GM18520 (cell line): ENCODE measurements around the gene P2RX2.

Source experiments
- ATAC-seq: cut with Tn5 transposase; IDR thresholded peaks from one replicate; pipeline ENCODE4 v1.9.1; 2021; ENCODE audit not compliant: unreplicated experiment

The P2RX2 gene

GRCh38 chr12:132635076-132635955 lies 16.7 kb downstream of the P2RX2 start:
- no peak for ATAC-seq

DNA sequence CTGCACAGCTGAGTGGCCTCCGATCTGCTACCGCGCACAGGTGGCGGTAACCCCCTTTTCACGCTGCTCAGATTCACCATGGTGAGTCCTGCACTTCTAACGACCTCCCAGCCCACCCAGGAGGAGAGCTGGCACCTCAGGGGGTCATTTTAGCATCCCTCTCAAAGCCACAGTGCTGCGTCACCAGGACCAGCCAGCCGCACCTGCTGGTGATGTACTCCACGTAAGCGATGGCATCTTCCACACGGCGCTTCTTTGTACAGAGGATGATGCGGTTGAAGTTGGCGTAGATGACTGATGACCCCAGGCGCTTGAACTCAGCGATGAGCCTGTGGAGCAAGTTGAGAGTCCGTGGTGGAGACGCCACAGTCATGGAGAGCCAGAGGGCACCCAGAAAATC lies 19.2 kb downstream of the P2RX2 start:
- no peak for ATAC-seq

GRCh38 chr12:132638541-132639408 lies 20.2 kb downstream of the P2RX2 start:
- ATAC-seq = no peak

DNA sequence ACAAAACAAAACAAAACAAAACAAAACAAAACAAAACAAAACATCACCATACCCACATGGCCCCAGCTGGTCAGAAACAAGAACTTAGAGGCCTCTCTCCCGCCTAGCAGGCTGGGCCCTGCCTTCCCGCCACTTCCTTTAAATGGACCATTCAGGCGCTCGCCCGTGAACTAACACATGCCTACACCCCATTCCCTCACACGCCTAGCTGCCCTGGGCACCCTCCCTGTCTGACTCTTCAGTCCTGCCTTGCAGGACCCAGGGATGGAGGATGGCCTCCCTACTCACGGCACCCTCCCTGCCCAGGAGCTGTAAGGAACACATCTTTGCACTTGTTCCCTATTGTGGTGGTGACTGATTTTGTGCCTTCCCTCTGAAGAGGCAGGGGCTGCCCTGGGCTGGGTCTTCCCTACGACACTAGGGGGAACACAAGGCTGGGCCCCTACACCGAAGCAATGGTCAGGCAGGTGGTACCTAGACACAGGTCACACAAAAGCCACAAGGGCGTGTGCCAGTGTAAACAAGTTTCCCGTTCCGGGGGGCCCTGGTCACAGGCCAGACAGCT lies 21.5 kb downstream of the P2RX2 start:
- ATAC-seq = no peak

GRCh38 chr12:132640936-132641335 lies 22.4 kb downstream of the P2RX2 start:
- no peak for ATAC-seq

DNA sequence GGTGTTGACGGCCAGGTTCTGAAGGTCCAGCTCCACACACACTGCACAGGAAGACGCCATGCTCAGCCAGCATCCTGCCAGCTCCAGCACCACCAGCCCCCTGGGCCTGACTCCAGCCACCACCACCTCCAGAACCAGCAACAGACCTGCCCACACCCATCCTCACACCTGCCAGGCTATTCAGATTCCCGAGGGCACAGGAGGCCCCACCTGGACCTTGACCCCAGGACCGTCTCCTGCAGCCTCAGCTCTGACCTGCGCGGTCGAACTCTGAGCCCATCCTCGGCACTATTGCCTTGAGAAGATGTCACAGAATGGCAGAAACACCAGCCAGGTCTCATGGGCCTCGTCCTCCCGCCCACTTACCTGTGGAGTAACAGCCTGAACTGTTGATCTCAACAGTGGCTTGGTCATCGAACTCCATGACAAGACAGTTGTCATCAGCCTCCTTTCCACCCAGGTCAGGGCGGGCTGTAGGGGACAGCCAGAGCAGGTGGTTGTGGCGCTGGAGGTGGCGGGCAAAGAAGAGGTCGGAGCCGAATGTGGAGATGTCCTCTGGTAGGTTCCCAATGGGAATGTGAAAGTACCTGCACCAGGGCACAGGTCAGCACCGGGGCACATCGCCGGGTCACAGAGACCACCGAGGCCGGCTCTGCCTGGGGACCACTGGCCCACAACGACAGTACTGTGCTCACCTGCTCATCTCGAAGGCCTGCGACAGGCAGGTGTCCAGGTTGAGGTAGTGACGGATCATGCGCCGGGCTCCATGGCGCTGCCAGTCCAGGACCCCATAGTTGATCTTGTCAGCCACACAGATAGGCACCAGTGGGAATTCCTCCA lies 23.5 kb downstream of the P2RX2 start:
- no peak for ATAC-seq

DNA sequence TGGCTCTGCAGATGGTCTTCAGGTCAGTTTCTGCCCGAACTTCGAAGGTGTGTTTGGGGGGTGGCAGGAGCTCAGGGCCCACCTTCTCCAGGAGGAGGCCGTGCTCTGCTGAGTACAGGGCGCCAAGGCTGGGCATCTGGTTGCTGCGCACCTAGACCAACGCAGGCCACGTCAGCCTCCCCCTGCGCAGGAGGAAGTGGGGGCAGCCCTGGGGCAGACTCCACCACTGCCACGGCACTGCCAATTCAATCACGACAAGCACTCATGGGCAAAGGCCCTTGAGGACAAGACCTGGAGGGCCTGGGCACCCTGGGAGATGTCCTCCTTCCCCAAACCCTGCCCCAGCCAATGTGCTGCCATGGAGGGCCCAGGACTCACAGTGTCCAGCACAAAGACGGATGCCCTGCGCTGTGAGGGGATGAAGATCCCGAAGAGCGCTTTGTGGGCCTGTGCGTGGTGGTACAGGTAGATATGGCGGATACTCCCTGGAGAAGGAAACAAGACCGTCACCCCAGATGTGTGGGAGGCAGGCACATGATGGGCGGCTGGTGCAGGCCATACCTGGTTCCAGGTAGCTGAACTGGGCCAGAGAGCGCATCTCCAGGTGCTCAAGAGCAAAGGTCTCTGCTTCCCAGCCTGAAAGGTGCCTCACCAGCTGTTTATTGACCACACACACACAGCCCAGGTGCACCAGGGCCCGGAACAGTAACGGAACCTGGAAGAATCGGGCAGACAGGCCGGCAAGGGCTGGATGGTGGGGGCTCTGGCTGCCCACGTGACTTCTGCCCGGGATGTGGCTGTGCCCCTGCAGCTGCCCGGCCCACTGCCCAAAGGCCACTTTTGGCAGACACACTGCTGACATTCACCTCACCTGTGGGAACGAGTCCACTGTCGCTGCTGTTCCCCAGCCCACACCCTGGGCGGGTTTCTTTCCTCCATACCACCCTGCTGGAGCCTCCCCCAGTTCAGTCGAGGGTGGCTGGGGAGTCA lies 24.6 kb downstream of the P2RX2 start:
- ATAC-seq = no peak

DNA sequence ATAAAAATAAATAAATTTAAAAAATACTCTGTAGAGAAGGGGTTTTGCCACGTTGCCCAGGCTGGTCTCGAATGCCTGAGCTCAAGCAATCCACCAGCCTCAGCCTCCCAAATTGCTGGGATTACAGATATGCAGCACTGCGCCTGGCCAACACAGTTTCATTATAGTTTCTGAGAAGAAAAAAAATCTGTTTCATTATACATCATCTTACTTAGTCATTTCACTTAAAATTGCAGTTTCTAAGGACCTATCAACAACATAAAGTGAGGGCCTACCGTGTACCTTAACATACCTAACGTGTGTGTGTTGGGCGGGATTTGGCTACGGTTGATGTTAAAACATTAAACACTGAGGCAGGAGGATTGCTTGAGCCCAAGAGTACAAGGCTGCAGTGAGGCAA lies 28.3 kb downstream of the P2RX2 start:
- ATAC-seq = no peak

GRCh38 chr12:132647858-132648257 lies 29.3 kb downstream of the P2RX2 start:
- ATAC-seq = no peak

- ATAC-seq = no peak
Observed at GRCh38 chr12:132648616-132649225, 30.1 kb downstream of the P2RX2 start.

DNA sequence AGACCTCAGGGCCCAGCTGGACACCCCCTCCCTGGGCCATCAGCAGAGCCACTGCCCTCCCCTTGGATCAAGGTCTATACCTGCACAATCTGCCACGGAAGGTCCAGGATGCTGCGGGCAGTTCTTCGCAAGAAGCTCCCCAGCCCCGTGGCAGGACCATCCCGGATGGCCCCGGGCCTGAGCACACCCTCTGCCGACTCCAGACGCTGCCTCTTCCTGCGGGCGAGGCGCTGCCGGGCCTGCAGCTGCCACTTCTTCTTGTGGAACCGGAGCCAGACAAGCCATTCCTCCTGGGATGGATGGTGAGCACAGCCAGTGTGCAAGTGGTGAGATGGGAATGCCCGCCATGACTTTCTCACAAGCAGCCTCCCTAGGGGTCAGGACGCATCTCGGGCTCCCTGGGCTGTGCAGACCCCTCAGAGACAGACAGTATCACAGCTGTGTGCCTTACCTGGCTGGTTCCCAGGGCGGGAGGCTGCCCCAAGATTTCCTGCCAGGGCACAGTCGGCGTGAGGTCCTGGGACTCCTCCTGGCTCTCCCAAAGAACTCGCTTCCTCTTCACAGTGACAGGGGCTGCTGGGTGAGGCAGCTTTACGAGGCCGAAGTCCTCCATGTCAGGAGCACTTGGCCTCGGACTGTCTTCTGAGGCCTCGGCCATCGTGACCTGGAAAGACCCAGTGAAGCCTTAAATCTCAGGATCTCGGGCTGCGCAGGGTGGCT lies 30.8 kb downstream of the P2RX2 start:
- ATAC-seq = no peak

DNA sequence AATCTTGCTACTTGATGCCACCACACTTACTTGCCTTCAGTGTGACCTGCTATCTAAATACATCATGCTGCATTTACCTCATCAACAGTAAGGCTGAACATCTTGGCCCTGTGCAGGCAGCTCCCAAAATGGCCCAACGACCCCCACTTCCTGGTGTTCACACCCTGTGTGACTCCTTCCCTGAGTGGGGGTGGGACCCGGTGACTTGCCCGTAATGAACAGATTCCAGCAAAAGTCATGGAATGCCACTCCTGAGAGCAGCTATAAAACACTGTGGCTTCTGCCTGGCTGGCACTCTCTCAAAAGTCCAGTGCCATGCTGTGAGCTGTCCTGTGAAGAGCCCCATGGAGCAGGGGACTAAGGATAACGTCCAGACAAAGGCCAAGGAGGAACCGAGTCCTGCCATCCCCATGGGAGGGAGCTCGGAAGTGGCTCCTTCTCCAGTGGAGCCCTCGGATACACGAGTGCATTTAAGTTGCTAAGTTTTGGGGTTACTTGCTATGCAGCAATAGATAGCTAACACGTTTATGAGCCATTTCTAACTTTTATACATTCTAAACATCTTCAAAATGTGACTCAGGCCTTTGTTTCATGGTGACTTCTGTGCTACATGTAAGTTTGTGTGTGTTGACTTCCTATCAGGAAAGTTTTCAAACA lies 33.0 kb downstream of the P2RX2 start:
- no peak for ATAC-seq

DNA sequence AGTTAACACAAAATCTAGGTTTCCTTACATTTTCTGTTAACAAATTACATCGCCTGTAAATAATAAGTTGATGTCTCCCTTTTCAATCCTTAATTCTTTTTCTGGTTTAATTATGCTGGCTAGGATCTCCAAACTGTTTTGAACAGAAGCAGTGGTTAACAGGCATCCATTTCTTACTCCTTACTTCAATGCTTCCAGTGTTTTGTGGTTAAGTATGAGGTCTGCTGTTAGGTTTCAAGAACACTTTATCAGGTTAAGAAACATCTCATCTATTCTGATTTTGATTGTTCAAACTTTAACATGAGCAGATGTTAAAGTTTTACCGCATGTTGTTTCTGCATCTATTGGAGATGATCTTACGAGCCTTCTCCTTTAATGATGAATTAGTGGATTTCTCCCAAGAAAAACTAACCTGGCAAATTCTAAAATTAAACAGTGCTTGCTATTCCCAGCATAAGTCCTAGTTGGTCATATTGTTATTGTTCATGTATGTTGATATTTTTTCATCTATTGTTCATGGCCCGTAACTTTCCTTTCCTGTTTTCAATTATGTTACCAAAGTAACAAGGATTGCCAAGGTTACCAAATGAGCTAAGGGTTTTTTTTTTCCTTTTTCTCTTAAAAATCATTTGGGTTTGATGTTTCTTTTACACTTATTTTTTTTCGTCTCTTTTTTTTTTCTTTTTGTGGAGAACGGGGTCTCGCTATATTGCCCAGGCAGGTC lies 35.2 kb downstream of the P2RX2 start:
- ATAC-seq = no peak

GRCh38 chr12:132657004-132657727 lies 38.6 kb downstream of the P2RX2 start:
- ATAC-seq = no peak

DNA sequence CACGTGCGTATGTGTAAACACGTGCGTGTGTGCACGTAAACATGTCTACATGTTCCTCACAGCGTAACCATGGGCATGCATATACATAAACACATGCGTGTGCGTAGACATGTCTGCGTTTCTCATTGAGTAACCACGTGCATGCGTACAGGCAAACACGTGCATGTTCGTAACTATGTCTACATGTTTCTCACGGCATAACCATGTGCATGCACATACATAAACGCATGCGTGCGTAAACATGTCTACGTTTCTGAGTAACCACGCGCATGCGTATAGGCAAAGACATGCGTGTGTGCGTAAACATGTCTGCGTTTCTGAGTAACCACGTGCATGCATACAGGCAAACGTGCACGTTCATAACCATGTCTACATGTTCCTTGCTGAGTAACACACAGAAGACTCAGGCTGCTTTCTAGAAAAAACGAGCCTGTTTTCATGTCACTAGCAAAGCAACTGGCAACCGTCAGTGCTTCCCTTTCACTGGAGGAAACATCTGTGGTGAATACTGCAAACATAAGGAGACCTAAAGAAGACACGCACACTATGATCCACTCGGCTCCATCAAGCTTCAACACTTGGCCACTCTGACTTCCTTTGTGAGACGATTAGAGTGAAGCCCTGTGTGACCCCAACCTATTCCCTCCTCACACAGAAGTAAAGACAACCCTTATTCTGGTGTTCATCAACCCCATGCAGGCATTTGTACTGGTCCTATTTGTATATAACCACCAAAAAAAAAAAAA lies 39.7 kb downstream of the P2RX2 start:
- no peak for ATAC-seq

GRCh38 chr12:132659146-132659545 lies 40.6 kb downstream of the P2RX2 start:
- ATAC-seq = no peak
